ENCODE data around the gene LTBP2.

Gene LTBP2

GRCh38 chr14:74594029-74594428 is 18.0 kb downstream of the LTBP2 start:
- no peaks in the 10 kb centered on the region for H3K4me1 ChIP-seq (ENCODE audit: control insufficient read depth, insufficient read depth, low read length)
- H3K36me3 ChIP-seq (ENCODE audit: control insufficient read depth, insufficient read depth, low read length), result no peaks in the 10 kb centered on the region
- no peaks in the 10 kb centered on the region for H3K27me3 ChIP-seq (ENCODE audit: control insufficient read depth, insufficient read depth, low read length)
- no peak overlapping the region for H3K4me3 ChIP-seq (ENCODE audit: low read depth, low read length)
- no peak overlapping the region for H3K9ac ChIP-seq (ENCODE audit: low read depth, low read length)
- H3K9me3 ChIP-seq (ENCODE audit: control insufficient read depth, insufficient read depth, low read length), result no peaks in the 10 kb centered on the region

- no peak overlapping the region for H3K4me3 ChIP-seq (ENCODE audit: low read depth, low read length)
- no peaks in the 10 kb centered on the region for H3K4me1 ChIP-seq (ENCODE audit: control insufficient read depth, insufficient read depth, low read length)
- no peak overlapping the region for H3K9ac ChIP-seq (ENCODE audit: low read depth, low read length)
- no peaks in the 10 kb centered on the region for H3K9me3 ChIP-seq (ENCODE audit: control insufficient read depth, insufficient read depth, low read length)
- H3K36me3 ChIP-seq (ENCODE audit: control insufficient read depth, insufficient read depth, low read length), result no peaks in the 10 kb centered on the region
- H3K27me3 ChIP-seq (ENCODE audit: control insufficient read depth, insufficient read depth, low read length), result no peaks in the 10 kb centered on the region
These were observed 18.6 kb downstream of the LTBP2 start for GRCh38 chr14:74593241-74593953.

GRCh38 chr14:74592476-74593201 is 19.4 kb downstream of the LTBP2 start:
- H3K9me3 ChIP-seq (ENCODE audit: control insufficient read depth, insufficient read depth, low read length), result no peaks in the 10 kb centered on the region
- no peaks in the 10 kb centered on the region for H3K4me1 ChIP-seq (ENCODE audit: control insufficient read depth, insufficient read depth, low read length)
- H3K27me3 ChIP-seq (ENCODE audit: control insufficient read depth, insufficient read depth, low read length), result no peaks in the 10 kb centered on the region
- H3K9ac ChIP-seq (ENCODE audit: low read depth, low read length), result no peak overlapping the region
- H3K4me3 ChIP-seq (ENCODE audit: low read depth, low read length), result no peak overlapping the region
- no peaks in the 10 kb centered on the region for H3K36me3 ChIP-seq (ENCODE audit: control insufficient read depth, insufficient read depth, low read length)

GRCh38 chr14:74591899-74592298 is 20.1 kb downstream of the LTBP2 start:
- Histone ChIP-seq H3K4me3 (ENCODE audit: low read depth, low read length) (no peak overlapping the region), H3K36me3 (ENCODE audit: control insufficient read depth, insufficient read depth, low read length) (no peaks in the 10 kb centered on the region), H3K9me3 (ENCODE audit: control insufficient read depth, insufficient read depth, low read length) (no peaks in the 10 kb centered on the region), H3K4me1 (ENCODE audit: control insufficient read depth, insufficient read depth, low read length) (no peaks in the 10 kb centered on the region), H3K27me3 (ENCODE audit: control insufficient read depth, insufficient read depth, low read length) (no peaks in the 10 kb centered on the region), H3K9ac (ENCODE audit: low read depth, low read length) (no peak overlapping the region)

- Histone ChIP-seq H3K4me1 (ENCODE audit: control insufficient read depth, insufficient read depth, low read length) (no peaks in the 10 kb centered on the region), H3K4me3 (ENCODE audit: low read depth, low read length) (no peak overlapping the region), H3K27me3 (ENCODE audit: control insufficient read depth, insufficient read depth, low read length) (no peaks in the 10 kb centered on the region), H3K36me3 (ENCODE audit: control insufficient read depth, insufficient read depth, low read length) (no peaks in the 10 kb centered on the region), H3K9me3 (ENCODE audit: control insufficient read depth, insufficient read depth, low read length) (no peaks in the 10 kb centered on the region), H3K9ac (ENCODE audit: low read depth, low read length) (no peak overlapping the region)
These were observed 20.6 kb downstream of the LTBP2 start for GRCh38 chr14:74591394-74591793.

- Histone ChIP-seq H3K9ac (ENCODE audit: low read depth, low read length) (no peak overlapping the region), H3K9me3 (ENCODE audit: control insufficient read depth, insufficient read depth, low read length) (no peaks in the 10 kb centered on the region), H3K4me1 (ENCODE audit: control insufficient read depth, insufficient read depth, low read length) (no peaks in the 10 kb centered on the region), H3K4me3 (ENCODE audit: low read depth, low read length) (no peak overlapping the region), H3K36me3 (ENCODE audit: control insufficient read depth, insufficient read depth, low read length) (no peaks in the 10 kb centered on the region), H3K27me3 (ENCODE audit: control insufficient read depth, insufficient read depth, low read length) (no peaks in the 10 kb centered on the region)
These were observed 22.7 kb downstream of the LTBP2 start for GRCh38 chr14:74589291-74589879.

- Histone ChIP-seq H3K9ac (ENCODE audit: low read depth, low read length) (no peak overlapping the region), H3K4me3 (ENCODE audit: low read depth, low read length) (no peak overlapping the region), H3K9me3 (ENCODE audit: control insufficient read depth, insufficient read depth, low read length) (no peaks in the 10 kb centered on the region), H3K4me1 (ENCODE audit: control insufficient read depth, insufficient read depth, low read length) (no peaks in the 10 kb centered on the region), H3K27me3 (ENCODE audit: control insufficient read depth, insufficient read depth, low read length) (no peaks in the 10 kb centered on the region), H3K36me3 (ENCODE audit: control insufficient read depth, insufficient read depth, low read length) (no peaks in the 10 kb centered on the region)
These were observed 24.7 kb downstream of the LTBP2 start for GRCh38 chr14:74587363-74587707.

GRCh38 chr14:74586681-74587362 is 25.2 kb downstream of the LTBP2 start:
- Histone ChIP-seq H3K4me3 (ENCODE audit: low read depth, low read length) (no peak overlapping the region), H3K9ac (ENCODE audit: low read depth, low read length) (no peak overlapping the region), H3K9me3 (ENCODE audit: control insufficient read depth, insufficient read depth, low read length) (no peaks in the 10 kb centered on the region), H3K27me3 (ENCODE audit: control insufficient read depth, insufficient read depth, low read length) (no peaks in the 10 kb centered on the region), H3K36me3 (ENCODE audit: control insufficient read depth, insufficient read depth, low read length) (no peaks in the 10 kb centered on the region), H3K4me1 (ENCODE audit: control insufficient read depth, insufficient read depth, low read length) (no peaks in the 10 kb centered on the region)

GRCh38 chr14:74585406-74586335 is 26.4 kb downstream of the LTBP2 start:
- no peak overlapping the region for H3K4me3 ChIP-seq (ENCODE audit: low read depth, low read length)
- H3K9ac ChIP-seq (ENCODE audit: low read depth, low read length), result no peak overlapping the region
- no peaks in the 10 kb centered on the region for H3K4me1 ChIP-seq (ENCODE audit: control insufficient read depth, insufficient read depth, low read length)
- no peaks in the 10 kb centered on the region for H3K27me3 ChIP-seq (ENCODE audit: control insufficient read depth, insufficient read depth, low read length)
- no peaks in the 10 kb centered on the region for H3K9me3 ChIP-seq (ENCODE audit: control insufficient read depth, insufficient read depth, low read length)
- no peaks in the 10 kb centered on the region for H3K36me3 ChIP-seq (ENCODE audit: control insufficient read depth, insufficient read depth, low read length)

- Histone ChIP-seq H3K4me1 (ENCODE audit: control insufficient read depth, insufficient read depth, low read length) (no peaks in the 10 kb centered on the region), H3K36me3 (ENCODE audit: control insufficient read depth, insufficient read depth, low read length) (no peaks in the 10 kb centered on the region), H3K9me3 (ENCODE audit: control insufficient read depth, insufficient read depth, low read length) (no peaks in the 10 kb centered on the region), H3K9ac (ENCODE audit: low read depth, low read length) (no peak overlapping the region), H3K4me3 (ENCODE audit: low read depth, low read length) (no peak overlapping the region), H3K27me3 (ENCODE audit: control insufficient read depth, insufficient read depth, low read length) (no peaks in the 10 kb centered on the region)
These were observed 27.1 kb downstream of the LTBP2 start for GRCh38 chr14:74584951-74585350.

Measured in iPS-15b (cell line).